Fibroblast of lung (primary cell): Measurements from ENCODE around the gene CYBA. TPM values are rescaled to one million over a fixed set of nuclear protein-coding genes. Genes with fewer than 3 reads are reported as not detected.

Source experiments
- DNase-seq, 2 donors: peaks; one replicate each; pipeline versions ENCODE4 v3.0.0 to v3.0.0-alpha.2; 2010; ENCODE audit warnings: low read depth in 2 of 2
- H2AFZ ChIP-seq: 2 replicates; pipeline ENCODE4 v1.5.1; 2012; ENCODE audit warnings: low read length, control low read depth, inconsistent platforms
- H3K27ac ChIP-seq: 2 replicates; pipeline ENCODE4 v1.5.1; 2011; ENCODE audit warnings: low read length, control low read depth; ENCODE audit not compliant: insufficient read depth
- H3K27me3 ChIP-seq: 2 replicates; pipeline ENCODE4 v1.5.1; 2011; ENCODE audit warnings: mild to moderate bottlenecking, low read length; ENCODE audit not compliant: control insufficient read depth, insufficient read depth
- H3K36me3 ChIP-seq: 2 replicates; pipeline ENCODE4 v1.5.1; 2011; ENCODE audit warnings: low read length; ENCODE audit not compliant: control insufficient read depth, insufficient read depth
- H3K4me1 ChIP-seq: 2 replicates; pipeline ENCODE4 v1.5.1; 2011; ENCODE audit warnings: low read length; ENCODE audit not compliant: control insufficient read depth, insufficient read depth; ENCODE audit errors: extremely low read depth
- H3K4me2 ChIP-seq: 2 replicates; pipeline ENCODE4 v1.5.1; 2011; ENCODE audit warnings: low read length, control low read depth; ENCODE audit not compliant: insufficient read depth; ENCODE audit errors: extremely low read depth
- H3K4me3 ChIP-seq, 4 experiments: fragments of 200-600 bp in 1 of 4; sonication (generic) in 1 of 4; replicated peaks in 1 of 4; 2 replicates each; pipeline ENCODE4 v1.5.1; 2011 to 2016; ENCODE audit warnings: low read length in 4 of 4, low read depth in 3 of 4, mild to moderate bottlenecking in 3 of 4, control low read depth in 2 of 4, inconsistent platforms in 1 of 4, mixed read lengths in 1 of 4; ENCODE audit not compliant: insufficient read depth in 1 of 4; ENCODE audit errors: control extremely low read depth in 1 of 4
- H3K79me2 ChIP-seq: 2 replicates; pipeline ENCODE4 v1.5.1; 2012; ENCODE audit warnings: mild to moderate bottlenecking, low read length, inconsistent platforms; ENCODE audit not compliant: control insufficient read depth, insufficient read depth
- H3K9ac ChIP-seq: 2 replicates; pipeline ENCODE4 v1.5.1; 2011; ENCODE audit warnings: mild to moderate bottlenecking, low read length, control low read depth; ENCODE audit not compliant: insufficient read depth
- H3K9me3 ChIP-seq: 2 replicates; pipeline ENCODE4 v1.5.1; 2012; ENCODE audit warnings: low read depth, low read length; ENCODE audit not compliant: control insufficient read depth, insufficient read depth
- H4K20me1 ChIP-seq: 2 replicates; pipeline ENCODE4 v1.5.1; 2011; ENCODE audit warnings: low read length; ENCODE audit not compliant: control insufficient read depth, insufficient read depth; ENCODE audit errors: extremely low read depth
- EZH2 ChIP-seq: IDR thresholded peaks from 2 replicates; pipeline ENCODE4 v1.5.1; 2012; ENCODE audit warnings: low read length, control low read depth, mild to moderate bottlenecking; ENCODE audit errors: missing control alignments
- polyA plus RNA-seq, 2 donors: library from polyadenylated mRNA; depleted of rRNA in 1 of 2; stranded (reverse) in 1 of 2; unstranded in 1 of 2; fragments of >200 nt; gene quantifications; 2 replicates each; pipeline ENCODE4 v1.2.1, GENCODE V29; 2011 to 2012; ENCODE audit warnings: missing spikeins in 1 of 2
- total RNA-seq: library from RNA; depleted of rRNA; stranded (reverse); fragments of >200 nt; gene quantifications from 2 replicates; pipeline ENCODE4 v1.2.1, GENCODE V29; 2014
- TF ChIP-seq, protein P1 (sequence below), 2 donors: IDR thresholded peaks in 1 of 2; conservative IDR thresholded peaks in 1 of 2; 1 replicate in 1 of 2; 2 replicates in 1 of 2; pipeline ENCODE4 v1.5.1; 2011 to 2012; ENCODE audit warnings: low read length in 2 of 2, control low read depth in 1 of 2, inconsistent platforms in 1 of 2, low read depth in 1 of 2, mild to moderate bottlenecking in 1 of 2

The CYBA gene
- total and polyA plus RNA-seq, 2 donors (not counting 1 experiment from before 2014, with no cell fraction given): 74.7 to 124 TPM

DNA sequence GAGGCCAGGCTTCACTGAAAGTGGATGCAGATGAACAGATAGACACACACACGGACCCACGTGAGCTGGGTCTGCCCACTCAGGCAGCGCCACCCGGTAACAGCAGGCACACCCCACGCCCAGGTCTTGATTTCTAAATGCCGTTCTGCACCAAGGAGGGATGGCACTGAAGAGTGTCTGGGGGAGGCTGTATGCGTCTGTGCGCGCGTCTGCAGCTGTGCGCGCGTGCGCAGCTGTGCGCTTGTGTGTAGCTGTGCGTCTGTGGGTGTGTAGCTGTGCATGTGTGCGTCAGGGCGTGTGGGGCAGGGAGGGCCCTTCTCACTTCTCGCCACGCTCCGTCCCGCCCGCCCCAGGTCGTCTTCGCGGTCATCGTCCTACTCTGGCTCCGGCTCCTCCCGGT is 28.0 kb downstream of the CYBA start:
- Histone ChIP-seq H3K4me2 (no peak overlapping the region), H3K4me3 (no peak overlapping the region), H4K20me1 (no peaks in the 10 kb centered on the region), H3K27me3 (no peaks in the 10 kb centered on the region), H2AFZ (no peak overlapping the region), H3K9ac (no peak overlapping the region), H3K36me3 (peaks cover 24% of the 10 kb centered on the region), H3K9me3 (no peaks in the 10 kb centered on the region), H3K79me2 (no peaks in the 10 kb centered on the region), H3K27ac (no peak overlapping the region), H3K4me1 (no peaks in the 10 kb centered on the region)
- no peak for DNase-seq
- TF ChIP-seq, protein P1, sequence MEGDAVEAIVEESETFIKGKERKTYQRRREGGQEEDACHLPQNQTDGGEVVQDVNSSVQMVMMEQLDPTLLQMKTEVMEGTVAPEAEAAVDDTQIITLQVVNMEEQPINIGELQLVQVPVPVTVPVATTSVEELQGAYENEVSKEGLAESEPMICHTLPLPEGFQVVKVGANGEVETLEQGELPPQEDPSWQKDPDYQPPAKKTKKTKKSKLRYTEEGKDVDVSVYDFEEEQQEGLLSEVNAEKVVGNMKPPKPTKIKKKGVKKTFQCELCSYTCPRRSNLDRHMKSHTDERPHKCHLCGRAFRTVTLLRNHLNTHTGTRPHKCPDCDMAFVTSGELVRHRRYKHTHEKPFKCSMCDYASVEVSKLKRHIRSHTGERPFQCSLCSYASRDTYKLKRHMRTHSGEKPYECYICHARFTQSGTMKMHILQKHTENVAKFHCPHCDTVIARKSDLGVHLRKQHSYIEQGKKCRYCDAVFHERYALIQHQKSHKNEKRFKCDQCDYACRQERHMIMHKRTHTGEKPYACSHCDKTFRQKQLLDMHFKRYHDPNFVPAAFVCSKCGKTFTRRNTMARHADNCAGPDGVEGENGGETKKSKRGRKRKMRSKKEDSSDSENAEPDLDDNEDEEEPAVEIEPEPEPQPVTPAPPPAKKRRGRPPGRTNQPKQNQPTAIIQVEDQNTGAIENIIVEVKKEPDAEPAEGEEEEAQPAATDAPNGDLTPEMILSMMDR (conservative IDR thresholded peaks at IDR 0.05 in 1 of 2, IDR thresholded peaks at IDR 0.05 in 1 of 2; ENCODE audit: low read depth in 1 of 2, low read length in 2 of 2): no peak
- no peak for TF ChIP-seq EZH2

GRCh38 chr16:88622125-88622524 is 28.7 kb downstream of the CYBA start:
- DNase-seq: no peak
- Histone ChIP-seq H2AFZ (no peak overlapping the region), H3K27ac (no peak overlapping the region), H3K79me2 (no peaks in the 10 kb centered on the region), H4K20me1 (no peaks in the 10 kb centered on the region), H3K27me3 (no peaks in the 10 kb centered on the region), H3K9ac (no peak overlapping the region), H3K9me3 (no peaks in the 10 kb centered on the region), H3K4me1 (no peaks in the 10 kb centered on the region), H3K4me2 (no peak overlapping the region), H3K4me3 (no peak overlapping the region), H3K36me3 (peaks cover 22% of the 10 kb centered on the region)
- TF ChIP-seq, protein P1 (conservative IDR thresholded peaks at IDR 0.05 in 1 of 2, IDR thresholded peaks at IDR 0.05 in 1 of 2; ENCODE audit: low read depth in 1 of 2, low read length in 2 of 2): no peak
- TF ChIP-seq EZH2: no peak

DNA sequence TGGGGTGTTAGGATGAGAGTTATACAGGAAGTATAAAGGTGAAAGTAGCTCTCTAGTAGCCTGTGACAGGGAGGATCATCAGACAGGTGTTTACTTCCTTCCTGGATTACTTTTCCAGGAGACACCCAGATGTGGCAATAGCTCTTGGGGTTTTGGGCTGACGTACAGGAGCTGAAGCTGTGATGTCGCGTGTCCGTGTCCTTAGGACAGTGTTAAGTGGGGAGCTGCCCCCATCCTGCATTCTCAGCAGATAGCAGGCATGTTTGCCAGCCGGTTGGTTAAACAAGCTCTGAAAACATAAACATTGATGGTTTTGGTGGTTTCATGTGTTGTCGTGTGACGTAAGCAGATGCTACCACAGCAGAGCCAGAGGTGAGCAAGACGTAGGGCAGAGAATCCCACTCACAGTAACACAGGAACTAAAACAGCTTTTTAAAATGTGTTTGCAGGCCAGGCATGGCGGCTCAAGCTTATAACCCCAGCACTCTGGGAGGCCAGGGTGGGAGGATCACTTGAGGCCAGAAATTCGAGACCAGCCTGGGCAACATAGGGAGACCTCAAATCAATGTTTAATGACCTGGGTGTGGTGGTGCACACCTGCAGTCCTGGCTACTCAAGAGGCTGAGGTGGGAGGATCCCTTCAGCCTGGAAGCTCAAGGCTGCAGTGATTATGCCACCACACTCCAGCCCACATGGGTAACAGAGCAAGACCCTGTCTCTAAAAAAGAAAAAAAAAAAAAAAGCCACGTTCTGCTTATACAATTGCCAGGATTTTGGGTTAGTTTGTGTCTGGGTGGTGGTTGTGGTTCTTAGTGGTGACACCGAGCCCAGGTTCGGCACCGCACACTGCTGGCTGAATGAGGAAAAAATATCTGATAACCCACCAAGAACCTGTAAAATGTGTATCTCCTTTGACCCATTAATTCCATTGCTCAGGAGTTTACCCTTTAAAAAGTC is 30.7 kb downstream of the CYBA start:
- peaks cover 2% of the 10 kb centered on the region for H3K79me2 ChIP-seq
- H3K27ac ChIP-seq: no peak overlapping the region
- TF ChIP-seq, protein P1 (conservative IDR thresholded peaks at IDR 0.05 in 1 of 2, IDR thresholded peaks at IDR 0.05 in 1 of 2; ENCODE audit: low read depth in 1 of 2, low read length in 2 of 2): no peak
- TF ChIP-seq EZH2: no peak
- H3K4me3 ChIP-seq: no peak overlapping the region
- no peak overlapping the region for H3K4me2 ChIP-seq
- H3K36me3 ChIP-seq: peaks cover 22% of the 10 kb centered on the region
- no peaks in the 10 kb centered on the region for H3K4me1 ChIP-seq
- no peaks in the 10 kb centered on the region for H3K9me3 ChIP-seq
- peak; percentile 57 to 94 for DNase-seq
- H4K20me1 ChIP-seq: no peaks in the 10 kb centered on the region
- H3K9ac ChIP-seq: no peak overlapping the region
- no peak overlapping the region for H2AFZ ChIP-seq
- no peaks in the 10 kb centered on the region for H3K27me3 ChIP-seq
